ENCODE results near the gene MALRD1. TPM values are rescaled to one million over a fixed set of nuclear protein-coding genes. Genes with fewer than 3 reads are reported as not detected.
A peak's percentile ranks its signal among the peaks of the same experiment; 100 is the strongest.

MALRD1 gene
- total and polyA plus RNA-seq, 7 donors: 0.34 to 4.7 (median 2.1) TPM; not detected in 2

DNA sequence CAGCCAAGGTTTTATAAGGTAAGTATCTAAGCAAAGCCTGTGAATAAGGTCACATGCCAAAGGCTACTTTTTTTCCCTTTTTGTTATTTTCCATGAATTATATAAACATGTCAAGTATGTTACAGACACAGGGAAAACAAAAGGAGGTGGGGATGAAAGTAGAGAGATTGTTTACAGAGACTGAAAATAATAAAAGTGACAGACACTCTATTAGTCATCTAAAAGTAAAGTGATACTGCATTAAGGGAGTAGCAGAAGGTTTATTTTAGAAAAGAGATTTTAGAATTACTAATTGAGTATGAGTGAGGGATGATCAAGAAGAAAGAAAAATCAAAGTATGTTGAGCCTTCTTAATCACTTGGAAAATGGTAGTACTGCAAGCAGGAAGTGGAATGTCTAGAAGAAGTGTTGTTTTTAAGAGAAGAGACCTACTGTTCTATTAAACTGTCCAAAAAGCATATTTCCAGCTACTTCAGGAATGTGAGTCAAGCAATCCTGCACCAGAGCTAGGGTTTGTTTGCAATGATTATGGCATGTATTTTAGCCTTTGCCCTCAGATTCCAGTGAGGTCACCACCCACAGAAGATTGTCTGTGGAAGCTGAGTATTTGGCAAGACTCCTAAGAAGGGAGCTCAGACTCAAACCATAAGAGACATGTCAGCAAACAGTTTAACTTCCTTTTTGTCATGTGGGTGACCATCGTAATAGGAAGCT lies 589.7 kb downstream of the MALRD1 start:
- intact Hi-C loops (cut with DNase I): no loop called here
- WGBS, 2 donors: 0% methylated on average over 1 of the region's 1 CpG
- TF ChIP-seq POLR2AphosphoS5 (IDR thresholded peaks at IDR 0.05): peak in 2 of 4 donors; percentile 24 to 40
- TF ChIP-seq EP300 (IDR thresholded peaks at IDR 0.05): no peak
- no peak for TF ChIP-seq CTCF (IDR thresholded peaks at IDR 0.05)
- TF ChIP-seq POLR2A (IDR thresholded peaks at IDR 0.05): no peak

GRCh38 chr10:19638896-19639233 lies 590.3 kb downstream of the MALRD1 start:
- intact Hi-C loops (cut with DNase I): no loop called here
- peak overlapping the region in 3 of 4 donors; percentile 20 to 31 (median 28) for H3K4me3 ChIP-seq
- H3K27me3 ChIP-seq: no peaks in the 10 kb centered on the region
- peak overlapping the region; percentile 58 to 70 (median 63) for H3K27ac ChIP-seq
- DNase-seq: no peak
- H3K4me1 ChIP-seq: peaks cover 0 to 10% (median 7%) of the 10 kb centered on the region in 4 donors
- H3K9me3 ChIP-seq: no peaks in the 10 kb centered on the region
- H3K36me3 ChIP-seq: no peaks in the 10 kb centered on the region
- TF ChIP-seq CTCF (IDR thresholded peaks at IDR 0.05) (no peak), EP300 (IDR thresholded peaks at IDR 0.05) (no peak), POLR2AphosphoS5 (IDR thresholded peaks at IDR 0.05) (no peak), POLR2A (IDR thresholded peaks at IDR 0.05) (no peak)
- 36 to 56% methylated on average over 3 of the region's 3 CpGs for WGBS, 2 donors

More for the DNA sequence above, 589.7 kb downstream of the MALRD1 start:
- Histone ChIP-seq H3K27ac (peak overlapping the region; percentile 58 to 70 (median 63)), H3K4me1 (peaks cover 0 to 10% (median 7%) of the 10 kb centered on the region in 4 donors), H3K27me3 (no peaks in the 10 kb centered on the region), H3K4me3 (peak overlapping the region in 3 of 4 donors; percentile 20 to 31 (median 28)), H3K9me3 (no peaks in the 10 kb centered on the region), H3K36me3 (no peaks in the 10 kb centered on the region)
- DNase-seq: no peak

DNA sequence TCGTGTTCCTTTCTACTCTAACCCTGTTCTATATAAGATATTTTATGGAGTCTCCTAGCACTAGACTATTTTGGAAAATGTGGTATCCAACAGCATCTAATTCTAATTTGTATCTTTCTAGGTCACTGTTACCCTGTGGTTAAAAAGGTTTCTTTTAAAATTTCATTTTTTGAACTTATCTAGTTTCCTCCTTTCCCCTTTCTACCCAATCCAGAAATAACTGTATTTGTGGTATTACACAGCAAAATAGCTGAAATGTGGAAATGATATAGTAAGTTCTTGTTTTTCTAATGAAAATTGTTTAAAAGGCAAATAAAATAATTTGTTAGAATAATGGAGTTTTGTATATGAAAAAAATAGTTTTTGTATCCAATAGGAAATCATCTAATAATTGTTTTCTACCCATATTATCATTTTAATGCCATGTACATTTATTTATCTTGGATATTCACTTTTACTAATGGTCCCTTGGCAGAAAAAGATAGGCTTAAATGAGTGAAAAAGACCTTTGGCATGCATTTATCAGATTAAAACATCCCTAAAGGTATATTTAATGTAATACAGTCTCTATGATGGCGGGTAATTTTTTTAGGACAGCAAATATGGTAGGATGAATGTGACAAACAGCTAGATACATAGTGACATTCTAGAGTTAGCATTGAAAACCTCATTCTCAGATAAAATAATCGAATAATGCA lies 592.1 kb downstream of the MALRD1 start:
- Histone ChIP-seq H3K4me1 (peaks cover 0 to 10% (median 7%) of the 10 kb centered on the region in 4 donors), H3K36me3 (no peaks in the 10 kb centered on the region), H3K27me3 (no peaks in the 10 kb centered on the region), H3K4me3 (no peak overlapping the region), H3K27ac (no peak overlapping the region), H3K9me3 (no peaks in the 10 kb centered on the region)
- intact Hi-C loops (cut with DNase I): no loop called here
- TF ChIP-seq POLR2A (IDR thresholded peaks at IDR 0.05): no peak
- no peak for TF ChIP-seq EP300 (IDR thresholded peaks at IDR 0.05)
- TF ChIP-seq POLR2AphosphoS5 (IDR thresholded peaks at IDR 0.05): no peak
- TF ChIP-seq CTCF (IDR thresholded peaks at IDR 0.05): no peak
- no peak for DNase-seq
- WGBS, 2 donors: 81 to 85% methylated on average over 3 of the region's 3 CpGs

- no peak overlapping the region for H3K27ac ChIP-seq
- no peaks in the 10 kb centered on the region for H3K36me3 ChIP-seq
- no peak for DNase-seq
- 83 to 89% methylated on average over 1 of the region's 1 CpG for WGBS, 2 donors
- H3K4me1 ChIP-seq: peaks cover 0 to 12% (median 4%) of the 10 kb centered on the region in 4 donors
- no peaks in the 10 kb centered on the region for H3K27me3 ChIP-seq
- intact Hi-C loops (cut with DNase I): no loop called here
- H3K4me3 ChIP-seq: no peak overlapping the region
- TF ChIP-seq CTCF (IDR thresholded peaks at IDR 0.05): no peak
- no peak for TF ChIP-seq POLR2A (IDR thresholded peaks at IDR 0.05)
- no peak for TF ChIP-seq POLR2AphosphoS5 (IDR thresholded peaks at IDR 0.05)
- TF ChIP-seq EP300 (IDR thresholded peaks at IDR 0.05): no peak
- no peaks in the 10 kb centered on the region for H3K9me3 ChIP-seq
Measured at GRCh38 chr10:19651549-19651948, 602.9 kb downstream of the MALRD1 start.

Data from sigmoid colon (tissue), 7 donors.